ENCODE results near the gene VAT1L. TPM values are rescaled to one million over a fixed set of nuclear protein-coding genes. Genes with fewer than 3 reads are reported as not detected.

Gene VAT1L
- total and polyA plus RNA-seq, 8 donors: 0.61 to 5.1 (median 1.3) TPM; not detected in 2

DNA sequence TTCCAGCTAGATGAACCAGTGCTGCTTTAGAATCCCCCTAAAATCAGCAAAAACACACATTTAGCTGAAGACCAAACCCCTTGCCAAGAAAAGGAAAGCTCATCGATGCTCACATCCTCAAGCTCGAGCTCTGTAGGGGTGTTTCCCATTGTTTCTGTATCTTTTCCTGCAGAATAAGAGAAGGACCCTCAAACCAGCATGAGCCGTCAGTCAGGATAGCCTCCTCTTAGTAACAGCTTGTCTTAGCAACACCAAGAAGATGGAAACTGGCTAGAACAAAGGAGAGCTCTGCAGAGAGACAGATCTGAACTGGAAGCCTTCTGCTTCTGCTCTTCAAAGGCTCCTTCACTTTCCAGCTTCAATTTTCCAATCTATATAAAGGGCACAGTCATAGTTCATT, 32.0 kb downstream of the VAT1L start:
- H3K36me3 ChIP-seq: no peaks in the 10 kb centered on the region
- 47 to 61% (median 51%) methylated on average over 3 of the region's 3 CpGs for WGBS, 5 donors
- TF ChIP-seq POLR2A (IDR thresholded peaks at IDR 0.05): no peak
- H3K27me3 ChIP-seq: peaks cover 0 to 13% (median 0%) of the 10 kb centered on the region in 3 donors
- H3K4me3 ChIP-seq: no peak overlapping the region
- DNase-seq: no peak
- intact Hi-C loops (cut with DNase I; ENCODE audit: low total_unique reads): no loop called here
- H3K27ac ChIP-seq: no peak overlapping the region
- no peaks in the 10 kb centered on the region for H3K4me1 ChIP-seq
- H3K9me3 ChIP-seq: no peaks in the 10 kb centered on the region

- no peaks in the 10 kb centered on the region for H3K4me1 ChIP-seq
- no peak for DNase-seq
- no peaks in the 10 kb centered on the region for H3K36me3 ChIP-seq
- TF ChIP-seq EP300 (IDR thresholded peaks at IDR 0.05) (no peak), CTCF (IDR thresholded peaks at IDR 0.05) (no peak), POLR2AphosphoS5 (IDR thresholded peaks at IDR 0.05) (no peak), POLR2A (IDR thresholded peaks at IDR 0.05) (no peak)
- H3K9me3 ChIP-seq: no peaks in the 10 kb centered on the region
- H3K27me3 ChIP-seq: peaks cover 0 to 13% (median 0%) of the 10 kb centered on the region in 3 donors
- H3K4me3 ChIP-seq: no peak overlapping the region
- WGBS, 5 donors: 58 to 78% (median 63%) methylated on average over 5 of the region's 5 CpGs
- no peak overlapping the region for H3K27ac ChIP-seq
- intact Hi-C loops (cut with DNase I; ENCODE audit: low total_unique reads): no loop called here
These were observed 34.3 kb downstream of the VAT1L start for GRCh38 chr16:77822661-77823060.

DNA sequence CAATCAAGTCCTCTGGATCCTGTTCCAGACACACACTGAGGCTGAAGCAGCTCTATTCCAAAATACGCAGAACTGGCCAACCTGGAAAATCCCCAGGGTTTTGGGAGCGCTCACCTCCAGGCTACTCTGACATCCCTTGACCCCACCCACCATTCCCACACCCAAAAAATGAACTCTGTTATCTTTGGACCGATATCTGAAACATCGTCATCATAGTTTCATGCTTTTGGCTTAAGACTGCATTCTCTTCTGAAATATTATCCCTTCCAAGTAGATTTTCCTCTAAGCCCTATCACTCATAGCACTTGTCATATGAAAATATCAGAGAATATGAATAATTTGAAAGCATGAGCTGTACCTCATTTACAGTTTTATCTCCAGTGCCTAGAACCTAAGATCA, 34.7 kb downstream of the VAT1L start:
- Histone ChIP-seq H3K27me3 (peaks cover 0 to 13% (median 0%) of the 10 kb centered on the region in 3 donors), H3K9me3 (no peaks in the 10 kb centered on the region), H3K27ac (no peak overlapping the region), H3K36me3 (no peaks in the 10 kb centered on the region), H3K4me1 (no peaks in the 10 kb centered on the region), H3K4me3 (no peak overlapping the region)
- intact Hi-C loops (cut with DNase I; ENCODE audit: low total_unique reads): no loop called here
- no peak for DNase-seq
- TF ChIP-seq CTCF (IDR thresholded peaks at IDR 0.05) (no peak), POLR2A (IDR thresholded peaks at IDR 0.05) (no peak), POLR2AphosphoS5 (IDR thresholded peaks at IDR 0.05) (no peak), EP300 (IDR thresholded peaks at IDR 0.05) (no peak)
- WGBS, 5 donors: 76 to 87% (median 79%) methylated on average over 4 of the region's 4 CpGs

DNA sequence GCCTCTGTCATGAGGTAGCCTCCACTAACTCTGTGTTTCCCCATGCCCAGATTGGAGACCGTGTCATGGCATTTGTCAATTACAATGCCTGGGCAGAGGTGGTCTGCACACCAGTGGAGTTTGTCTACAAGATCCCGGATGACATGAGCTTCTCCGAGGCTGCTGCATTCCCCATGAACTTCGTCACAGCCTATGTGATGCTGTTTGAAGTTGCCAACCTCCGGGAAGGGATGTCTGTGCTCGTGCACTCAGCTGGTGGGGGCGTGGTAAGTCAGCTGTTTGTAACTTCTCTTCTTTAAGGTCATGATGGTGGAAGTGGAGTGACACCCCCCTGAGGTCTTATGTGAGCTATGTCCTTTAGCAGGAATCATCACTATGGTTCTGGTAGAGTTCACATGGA, 36.8 kb downstream of the VAT1L start:
- WGBS, 5 donors: 82 to 89% (median 86%) methylated on average over 7 of the region's 7 CpGs
- intact Hi-C loops (cut with DNase I; ENCODE audit: low total_unique reads): no loop called here
- Histone ChIP-seq H3K36me3 (no peaks in the 10 kb centered on the region), H3K27ac (no peak overlapping the region), H3K27me3 (peaks cover 0 to 13% (median 0%) of the 10 kb centered on the region in 3 donors), H3K4me1 (no peaks in the 10 kb centered on the region), H3K9me3 (no peaks in the 10 kb centered on the region), H3K4me3 (no peak overlapping the region)
- no peak for TF ChIP-seq EP300 (IDR thresholded peaks at IDR 0.05)
- no peak for DNase-seq

DNA sequence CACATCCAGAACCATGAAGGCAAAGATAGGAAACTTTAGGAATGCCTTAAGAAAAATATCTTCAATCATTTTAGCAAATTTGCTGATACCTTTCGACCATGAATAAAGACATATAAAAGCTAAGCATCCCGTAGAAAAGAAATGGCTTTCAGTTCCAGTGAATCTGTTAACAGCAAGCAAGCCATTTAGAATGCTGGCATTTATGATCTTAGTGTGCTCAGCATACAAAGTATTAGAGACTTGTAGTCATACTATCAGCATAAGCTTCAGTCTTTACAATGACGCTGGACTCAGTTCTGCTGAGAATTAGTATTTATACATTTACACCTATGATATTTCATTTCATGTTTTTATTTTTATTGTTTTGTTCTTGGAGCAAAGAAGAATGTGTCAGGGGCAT, 38.7 kb downstream of the VAT1L start:
- TF ChIP-seq POLR2AphosphoS5 (IDR thresholded peaks at IDR 0.05): no peak
- TF ChIP-seq POLR2A (IDR thresholded peaks at IDR 0.05): no peak
- no peak for TF ChIP-seq CTCF (IDR thresholded peaks at IDR 0.05)
- no peak for TF ChIP-seq EP300 (IDR thresholded peaks at IDR 0.05)
- no peaks in the 10 kb centered on the region for H3K36me3 ChIP-seq

More for the DNA sequence above, 38.7 kb downstream of the VAT1L start:
- DNase-seq: no peak
- intact Hi-C loops (cut with DNase I; ENCODE audit: low total_unique reads): no loop called here
- Histone ChIP-seq H3K27ac (no peak overlapping the region), H3K4me3 (no peak overlapping the region), H3K4me1 (no peaks in the 10 kb centered on the region), H3K27me3 (peaks cover 0 to 9% (median 0%) of the 10 kb centered on the region in 3 donors), H3K9me3 (no peaks in the 10 kb centered on the region)
- WGBS, 5 donors: 75 to 91% (median 87%) methylated on average over 3 of the region's 3 CpGs

Data from stomach (tissue), 9 donors.